Tibial artery (tissue), 4 donors: Measurements from ENCODE around the gene CDHR3.
A peak's percentile ranks its signal among the peaks of the same experiment; 100 is the strongest.

Source experiments
- DNase-seq, 2 donors: peaks; one replicate each; pipeline ENCODE4 v3.0.0-alpha.2; 2019
- H3K27ac ChIP-seq, 2 donors: fragments of 200-600 bp; sonication (generic) in 1 of 2; 1 replicate in 1 of 2; 2 replicates in 1 of 2; pipeline ENCODE4 v1.5.1; 2018 to 2019; ENCODE audit warnings: mild to moderate bottlenecking in 1 of 2
- H3K27me3 ChIP-seq, 2 donors: fragments of 200-600 bp; sonication (generic) in 1 of 2; one replicate each; pipeline versions ENCODE4 v1.5.1 to v1.6.0; 2016 to 2019
- H3K36me3 ChIP-seq, 3 donors: fragments of 200-600 bp; sonication (generic) in 2 of 3; one replicate each; pipeline ENCODE4 v1.5.1; 2016 to 2019; ENCODE audit warnings: mild to moderate bottlenecking in 2 of 3
- H3K4me1 ChIP-seq, 4 donors: fragments of 200-600 bp; sonication (generic) in 2 of 4; 1 replicate in 3 of 4; 2 replicates in 1 of 4; pipeline ENCODE4 v1.5.1; 2016 to 2019
- H3K4me3 ChIP-seq, 2 donors: fragments of 200-600 bp; sonication (generic) in 1 of 2; 1 replicate in 1 of 2; 2 replicates in 1 of 2; pipeline ENCODE4 v1.5.1; 2018 to 2019; ENCODE audit warnings: mild to moderate bottlenecking in 2 of 2
- H3K9me3 ChIP-seq, 3 donors: fragments of 200-600 bp; sonication (generic) in 1 of 3; one replicate each; pipeline ENCODE4 v1.5.1; 2016 to 2019
- CTCF ChIP-seq, 2 experiments: fragments of 200-600 bp in 1 of 2; fragments of 450-650 bp in 1 of 2; IDR thresholded peaks; one replicate each; pipeline ENCODE4 v1.5.1; 2017 to 2019; ENCODE audit warnings: antibody characterized with exemption in 2 of 2, mild to moderate bottlenecking in 1 of 2, moderate library complexity in 1 of 2
- intact Hi-C: fragments of 100-400 bp; cut with DNase I; formaldehyde crosslinking; loops from one replicate; pipeline ENCODE4 v1.15.0; 2023; ENCODE audit warnings: low total_unique reads

CDHR3 gene

DNA sequence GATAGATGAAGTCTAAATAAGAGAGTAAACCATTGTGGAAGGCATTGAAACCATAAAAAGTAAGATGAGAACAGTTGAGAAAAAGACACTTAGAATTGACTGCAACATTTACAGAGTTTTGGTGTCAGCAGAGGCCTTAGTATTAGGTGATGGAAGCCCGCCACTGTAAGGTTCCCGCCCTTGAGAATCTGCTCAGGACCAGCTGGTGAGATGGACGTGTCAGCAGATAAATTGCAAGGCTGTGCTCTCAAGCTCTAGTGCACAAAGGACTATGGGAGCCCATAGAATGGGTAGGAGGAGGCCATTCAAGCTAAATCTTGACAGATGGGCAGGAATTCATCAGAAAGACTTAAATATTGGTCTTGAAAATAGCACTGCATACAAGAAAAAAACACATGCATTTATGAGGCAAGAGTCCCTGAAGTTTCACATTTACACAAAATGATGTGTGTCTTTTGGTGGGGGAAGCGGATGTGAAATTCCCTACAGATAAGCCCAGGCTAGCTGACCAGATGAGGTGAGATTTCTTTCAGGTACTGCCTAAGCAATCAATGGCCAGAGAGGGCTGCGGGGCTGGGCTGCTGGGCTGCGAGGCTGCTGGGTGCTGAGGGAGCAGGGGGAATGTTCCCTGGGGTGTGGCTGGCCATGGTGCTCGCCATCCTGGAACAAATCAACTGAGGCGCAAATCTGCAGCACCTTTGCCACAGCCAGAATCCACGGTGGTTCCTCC is 106.6 kb downstream of the CDHR3 start:
- Histone ChIP-seq H3K9me3 (no peaks in the 10 kb centered on the region), H3K4me3 (no peak overlapping the region), H3K36me3 (no peaks in the 10 kb centered on the region), H3K27me3 (no peaks in the 10 kb centered on the region), H3K4me1 (peaks cover 0 to 38% (median 21%) of the 10 kb centered on the region in 4 donors), H3K27ac (no peak overlapping the region)
- DNase-seq = no peak
- intact Hi-C loops = no loop called here
- TF ChIP-seq CTCF (IDR thresholded peaks at IDR 0.05) = no peak

- no peak for TF ChIP-seq CTCF (IDR thresholded peaks at IDR 0.05)
- intact Hi-C loops = no loop called here
- H3K4me1 ChIP-seq = peaks cover 0 to 32% (median 19%) of the 10 kb centered on the region in 4 donors
- no peaks in the 10 kb centered on the region for H3K36me3 ChIP-seq
- no peaks in the 10 kb centered on the region for H3K27me3 ChIP-seq
- no peaks in the 10 kb centered on the region for H3K9me3 ChIP-seq
- no peak overlapping the region for H3K27ac ChIP-seq
- DNase-seq = no peak
- no peak overlapping the region for H3K4me3 ChIP-seq
Observed at GRCh38 chr7:106070201-106070551, 107.1 kb downstream of the CDHR3 start.

DNA sequence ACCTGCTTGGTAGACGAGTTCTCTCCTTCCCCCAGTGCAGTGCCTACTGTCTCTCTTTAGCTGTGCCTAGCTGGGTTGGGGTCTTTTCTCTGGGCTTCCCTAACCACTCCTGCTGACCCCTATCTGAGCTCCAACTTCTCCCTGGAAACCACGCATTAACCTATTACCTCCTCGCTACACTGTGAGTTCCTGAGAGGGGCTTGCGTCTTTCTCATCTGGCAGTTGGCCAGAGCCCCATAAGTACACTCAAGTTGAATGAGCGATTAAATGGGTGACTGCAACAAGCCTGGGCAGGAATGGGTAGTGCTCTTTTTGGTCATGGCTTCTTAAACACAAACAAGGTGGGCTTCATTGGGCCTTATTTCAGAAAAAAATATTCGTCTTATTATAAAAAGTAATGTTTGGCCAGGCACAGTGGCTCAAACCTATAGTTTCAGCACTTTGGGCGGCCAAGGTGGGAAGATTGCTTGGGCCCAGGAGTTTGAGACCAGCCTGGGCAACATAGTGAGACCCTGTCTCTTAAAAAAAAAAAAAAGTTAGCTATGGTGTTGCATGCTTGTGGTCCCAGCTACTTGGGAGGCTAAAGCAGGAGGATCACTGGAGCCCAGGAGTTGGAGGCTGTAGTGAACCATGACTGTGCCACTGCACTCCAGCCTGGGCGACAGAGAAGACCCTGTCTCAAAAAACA is 107.6 kb downstream of the CDHR3 start:
- intact Hi-C loops = no loop called here
- Histone ChIP-seq H3K4me3 (no peak overlapping the region), H3K9me3 (no peaks in the 10 kb centered on the region), H3K36me3 (no peaks in the 10 kb centered on the region), H3K27me3 (no peaks in the 10 kb centered on the region), H3K27ac (no peak overlapping the region), H3K4me1 (peaks cover 0 to 27% (median 16%) of the 10 kb centered on the region in 4 donors)
- DNase-seq = no peak
- TF ChIP-seq CTCF (IDR thresholded peaks at IDR 0.05) = no peak

DNA sequence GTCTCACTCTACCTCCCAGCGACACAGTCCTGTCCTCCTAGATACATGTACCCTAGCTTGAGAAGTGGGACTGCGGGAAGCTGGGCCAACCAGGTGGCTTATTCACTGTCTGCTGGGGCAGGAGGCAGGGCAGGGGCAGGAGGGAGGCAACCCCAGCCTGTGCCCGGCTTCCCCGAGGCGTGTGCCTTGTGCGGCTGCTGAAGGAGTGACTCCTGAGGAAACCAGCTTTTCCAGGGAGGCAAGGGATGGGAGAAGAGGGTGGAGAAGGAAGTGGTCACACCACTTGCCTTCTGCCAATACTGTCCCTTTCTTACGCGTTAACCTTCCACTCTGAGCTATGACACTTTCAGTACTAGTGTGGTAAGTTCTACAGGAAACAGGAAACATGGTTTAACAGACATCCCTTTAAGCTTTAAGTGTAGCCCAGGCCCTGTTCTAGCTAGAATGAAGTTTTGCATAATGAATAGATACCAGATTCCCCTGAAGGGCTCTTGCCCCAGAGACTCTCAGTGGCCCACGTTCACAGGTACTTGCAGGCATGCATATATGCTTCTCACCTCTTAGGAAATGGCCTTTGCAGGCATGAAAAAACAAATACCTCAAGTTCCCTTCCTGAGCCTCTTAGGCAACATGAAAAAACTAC is 108.4 kb downstream of the CDHR3 start:
- TF ChIP-seq CTCF (IDR thresholded peaks at IDR 0.05) = no peak
- Histone ChIP-seq H3K27ac (peak overlapping the region; percentile 34 to 35), H3K27me3 (no peaks in the 10 kb centered on the region), H3K4me3 (no peak overlapping the region), H3K9me3 (no peaks in the 10 kb centered on the region), H3K4me1 (peaks cover 0 to 21% (median 14%) of the 10 kb centered on the region in 4 donors), H3K36me3 (no peaks in the 10 kb centered on the region)
- intact Hi-C loops = no loop called here
- no peak for DNase-seq

GRCh38 chr7:106071999-106072714 is 109.1 kb downstream of the CDHR3 start:
- intact Hi-C loops = no loop called here
- Histone ChIP-seq H3K36me3 (no peaks in the 10 kb centered on the region), H3K4me3 (no peak overlapping the region), H3K4me1 (peaks cover 0 to 21% (median 14%) of the 10 kb centered on the region in 4 donors), H3K9me3 (no peaks in the 10 kb centered on the region), H3K27me3 (no peaks in the 10 kb centered on the region), H3K27ac (peak overlapping the region; percentile 34 to 35)
- no peak for TF ChIP-seq CTCF (IDR thresholded peaks at IDR 0.05)
- no peak for DNase-seq
